Activated naive CD8-positive, alpha-beta T cell treated with anti-CD3 and anti-CD28 coated beads for 36 hours (primary cell): ENCODE results near the gene ZC3H7B. TPM values are rescaled to one million over a fixed set of nuclear protein-coding genes. Genes with fewer than 3 reads are reported as not detected.

Experiments
- DNase-seq: peaks from one replicate; pipeline ENCODE4 v3.0.0; 2021
- H3K27ac Mint-ChIP-seq: one replicate; pipeline ENCODE4 v1.8.0; 2022; ENCODE audit warnings: mild to moderate bottlenecking, moderate library complexity, mixed read lengths
- H3K27me3 Mint-ChIP-seq: one replicate; pipeline ENCODE4 v1.8.0; 2022; ENCODE audit warnings: mild to moderate bottlenecking, mixed read lengths
- H3K36me3 Mint-ChIP-seq: one replicate; pipeline ENCODE4 v1.8.0; 2021; ENCODE audit warnings: mild to moderate bottlenecking, mixed read lengths
- H3K4me1 Mint-ChIP-seq: one replicate; pipeline ENCODE4 v1.8.0; 2021; ENCODE audit warnings: mixed read lengths
- H3K4me3 Mint-ChIP-seq: one replicate; pipeline ENCODE4 v1.8.0; 2022; ENCODE audit warnings: mild to moderate bottlenecking, moderate library complexity, mixed read lengths
- H3K9me3 Mint-ChIP-seq: one replicate; pipeline ENCODE4 v1.8.0; 2022; ENCODE audit warnings: mixed read lengths
- total RNA-seq, 2 experiments: library from RNA; stranded (reverse); gene quantifications; one replicate each; pipeline ENCODE4 v1.2.3, GENCODE V29; 2021

ZC3H7B gene
- total RNA-seq, 2 experiments from 2014 or later = 58.8 to 59.9 TPM

- Mint-ChIP-seq H3K27ac (no peak overlapping the region), H3K4me3 (no peak overlapping the region), H3K9me3 (no peaks in the 10 kb centered on the region), H3K36me3 (peaks cover 13% of the 10 kb centered on the region), H3K27me3 (no peaks in the 10 kb centered on the region), H3K4me1 (no peaks in the 10 kb centered on the region)
- DNase-seq = no peak
Observed at GRCh38 chr22:41351011-41351410, 49.7 kb downstream of the ZC3H7B start.

- Mint-ChIP-seq H3K9me3 (no peaks in the 10 kb centered on the region), H3K4me1 (no peaks in the 10 kb centered on the region), H3K4me3 (no peak overlapping the region), H3K27ac (no peak overlapping the region), H3K27me3 (no peaks in the 10 kb centered on the region), H3K36me3 (peaks cover 13% of the 10 kb centered on the region)
- DNase-seq = no peak
Observed at GRCh38 chr22:41352058-41352457, 50.7 kb downstream of the ZC3H7B start.

- H3K9me3 Mint-ChIP-seq = no peaks in the 10 kb centered on the region
- H3K27me3 Mint-ChIP-seq = no peaks in the 10 kb centered on the region
- peaks cover 11% of the 10 kb centered on the region for H3K36me3 Mint-ChIP-seq
- no peak overlapping the region for H3K4me3 Mint-ChIP-seq
- no peak for DNase-seq
- no peaks in the 10 kb centered on the region for H3K4me1 Mint-ChIP-seq
- H3K27ac Mint-ChIP-seq = no peak overlapping the region
Observed at GRCh38 chr22:41353862-41354575, 52.7 kb downstream of the ZC3H7B start.

- Mint-ChIP-seq H3K27ac (no peak overlapping the region), H3K4me1 (no peaks in the 10 kb centered on the region), H3K27me3 (no peaks in the 10 kb centered on the region), H3K9me3 (no peaks in the 10 kb centered on the region), H3K4me3 (no peak overlapping the region), H3K36me3 (peaks cover 12% of the 10 kb centered on the region)
- no peak for DNase-seq
Observed at GRCh38 chr22:41354979-41355378, 53.7 kb downstream of the ZC3H7B start.

GRCh38 chr22:41355895-41356294 is 54.6 kb downstream of the ZC3H7B start:
- Mint-ChIP-seq H3K9me3 (no peaks in the 10 kb centered on the region), H3K27ac (no peak overlapping the region), H3K27me3 (no peaks in the 10 kb centered on the region), H3K4me3 (no peak overlapping the region), H3K36me3 (peaks cover 9% of the 10 kb centered on the region), H3K4me1 (no peaks in the 10 kb centered on the region)
- DNase-seq = no peak

- H3K27me3 Mint-ChIP-seq = no peaks in the 10 kb centered on the region
- DNase-seq = no peak
- H3K4me1 Mint-ChIP-seq = no peaks in the 10 kb centered on the region
- no peak overlapping the region for H3K4me3 Mint-ChIP-seq
- H3K9me3 Mint-ChIP-seq = no peaks in the 10 kb centered on the region
- H3K27ac Mint-ChIP-seq = no peak overlapping the region
- H3K36me3 Mint-ChIP-seq = peaks cover 9% of the 10 kb centered on the region
Observed at GRCh38 chr22:41356430-41357028, 55.2 kb downstream of the ZC3H7B start.

- no peak overlapping the region for H3K4me3 Mint-ChIP-seq
- no peaks in the 10 kb centered on the region for H3K9me3 Mint-ChIP-seq
- H3K4me1 Mint-ChIP-seq = no peaks in the 10 kb centered on the region
- H3K36me3 Mint-ChIP-seq = peaks cover 6% of the 10 kb centered on the region
- no peaks in the 10 kb centered on the region for H3K27me3 Mint-ChIP-seq
- no peak for DNase-seq
- H3K27ac Mint-ChIP-seq = no peak overlapping the region
Observed at GRCh38 chr22:41357191-41357590, 55.9 kb downstream of the ZC3H7B start.

GRCh38 chr22:41358927-41359326 is 57.6 kb downstream of the ZC3H7B start:
- H3K4me1 Mint-ChIP-seq = no peaks in the 10 kb centered on the region
- peaks cover 6% of the 10 kb centered on the region for H3K36me3 Mint-ChIP-seq
- H3K27ac Mint-ChIP-seq = no peak overlapping the region
- H3K4me3 Mint-ChIP-seq = no peak overlapping the region
- no peaks in the 10 kb centered on the region for H3K27me3 Mint-ChIP-seq
- DNase-seq = no peak
- H3K9me3 Mint-ChIP-seq = no peaks in the 10 kb centered on the region

- H3K27ac Mint-ChIP-seq = no peak overlapping the region
- H3K4me1 Mint-ChIP-seq = no peaks in the 10 kb centered on the region
- no peak for DNase-seq
- no peak overlapping the region for H3K4me3 Mint-ChIP-seq
- H3K9me3 Mint-ChIP-seq = no peaks in the 10 kb centered on the region
- H3K36me3 Mint-ChIP-seq = peaks cover 3% of the 10 kb centered on the region
- H3K27me3 Mint-ChIP-seq = no peaks in the 10 kb centered on the region
Observed at GRCh38 chr22:41359376-41359775, 58.1 kb downstream of the ZC3H7B start.

GRCh38 chr22:41360126-41360525 is 58.8 kb downstream of the ZC3H7B start:
- H3K27ac Mint-ChIP-seq = no peak overlapping the region
- H3K4me1 Mint-ChIP-seq = no peaks in the 10 kb centered on the region
- DNase-seq = no peak
- no peak overlapping the region for H3K4me3 Mint-ChIP-seq
- no peaks in the 10 kb centered on the region for H3K27me3 Mint-ChIP-seq
- no peaks in the 10 kb centered on the region for H3K9me3 Mint-ChIP-seq
- peaks cover 1% of the 10 kb centered on the region for H3K36me3 Mint-ChIP-seq

- Mint-ChIP-seq H3K9me3 (no peaks in the 10 kb centered on the region), H3K36me3 (peaks cover 1% of the 10 kb centered on the region), H3K4me1 (peaks cover 4% of the 10 kb centered on the region), H3K27me3 (peaks cover 12% of the 10 kb centered on the region), H3K27ac (no peak overlapping the region), H3K4me3 (no peak overlapping the region)
- DNase-seq = no peak
Observed at GRCh38 chr22:41361716-41362310, 60.5 kb downstream of the ZC3H7B start.

- H3K36me3 Mint-ChIP-seq = peaks cover 1% of the 10 kb centered on the region
- H3K4me1 Mint-ChIP-seq = peaks cover 4% of the 10 kb centered on the region
- H3K27me3 Mint-ChIP-seq = peaks cover 12% of the 10 kb centered on the region
- H3K9me3 Mint-ChIP-seq = no peaks in the 10 kb centered on the region
- no peak overlapping the region for H3K27ac Mint-ChIP-seq
- no peak overlapping the region for H3K4me3 Mint-ChIP-seq
- DNase-seq = no peak
Observed at GRCh38 chr22:41362615-41363014, 61.3 kb downstream of the ZC3H7B start.

GRCh38 chr22:41364233-41364632 is 62.9 kb downstream of the ZC3H7B start:
- Mint-ChIP-seq H3K9me3 (no peaks in the 10 kb centered on the region), H3K27me3 (peaks cover 12% of the 10 kb centered on the region), H3K36me3 (peaks cover 1% of the 10 kb centered on the region), H3K4me3 (no peak overlapping the region), H3K4me1 (peaks cover 4% of the 10 kb centered on the region), H3K27ac (no peak overlapping the region)
- DNase-seq = no peak

- no peak for DNase-seq
- Mint-ChIP-seq H3K36me3 (peaks cover under 1% of the 10 kb centered on the region), H3K9me3 (no peaks in the 10 kb centered on the region), H3K4me3 (no peak overlapping the region), H3K4me1 (peaks cover 4% of the 10 kb centered on the region), H3K27me3 (peaks cover 12% of the 10 kb centered on the region), H3K27ac (no peak overlapping the region)
Observed at GRCh38 chr22:41364955-41365354, 63.6 kb downstream of the ZC3H7B start.

GRCh38 chr22:41365425-41365824 is 64.1 kb downstream of the ZC3H7B start:
- Mint-ChIP-seq H3K27ac (no peak overlapping the region), H3K4me1 (peaks cover 4% of the 10 kb centered on the region), H3K27me3 (peaks cover 12% of the 10 kb centered on the region), H3K4me3 (no peak overlapping the region), H3K36me3 (no peaks in the 10 kb centered on the region), H3K9me3 (no peaks in the 10 kb centered on the region)
- no peak for DNase-seq
